ENCODE data around the gene C6orf58.
"Not testable (repeated sequence)": the region's sequence is repeated elsewhere in the genome, so short reads cannot be mapped to it uniquely, and the experiment has no call there.

Gene C6orf58

DNA sequence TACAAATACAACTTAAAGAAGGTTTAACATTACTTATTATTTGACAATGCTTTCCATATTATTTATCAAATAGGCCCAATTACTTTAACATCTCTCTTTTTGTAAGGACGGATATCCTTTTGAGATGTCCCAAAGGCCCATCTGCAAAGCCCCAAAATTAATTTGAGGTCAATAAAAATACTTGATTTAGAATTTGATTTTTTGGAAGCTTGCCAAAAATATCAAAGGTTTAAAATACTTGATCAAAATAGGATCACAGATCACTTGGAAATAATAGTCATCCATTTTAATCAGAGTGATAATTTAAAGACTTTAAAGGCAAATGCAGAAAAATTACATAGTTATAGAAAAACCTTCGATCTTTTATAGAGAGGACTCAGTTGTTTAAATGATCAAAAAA is 8.1 kb downstream of the C6orf58 start:
- TF ChIP-seq, protein P1, sequence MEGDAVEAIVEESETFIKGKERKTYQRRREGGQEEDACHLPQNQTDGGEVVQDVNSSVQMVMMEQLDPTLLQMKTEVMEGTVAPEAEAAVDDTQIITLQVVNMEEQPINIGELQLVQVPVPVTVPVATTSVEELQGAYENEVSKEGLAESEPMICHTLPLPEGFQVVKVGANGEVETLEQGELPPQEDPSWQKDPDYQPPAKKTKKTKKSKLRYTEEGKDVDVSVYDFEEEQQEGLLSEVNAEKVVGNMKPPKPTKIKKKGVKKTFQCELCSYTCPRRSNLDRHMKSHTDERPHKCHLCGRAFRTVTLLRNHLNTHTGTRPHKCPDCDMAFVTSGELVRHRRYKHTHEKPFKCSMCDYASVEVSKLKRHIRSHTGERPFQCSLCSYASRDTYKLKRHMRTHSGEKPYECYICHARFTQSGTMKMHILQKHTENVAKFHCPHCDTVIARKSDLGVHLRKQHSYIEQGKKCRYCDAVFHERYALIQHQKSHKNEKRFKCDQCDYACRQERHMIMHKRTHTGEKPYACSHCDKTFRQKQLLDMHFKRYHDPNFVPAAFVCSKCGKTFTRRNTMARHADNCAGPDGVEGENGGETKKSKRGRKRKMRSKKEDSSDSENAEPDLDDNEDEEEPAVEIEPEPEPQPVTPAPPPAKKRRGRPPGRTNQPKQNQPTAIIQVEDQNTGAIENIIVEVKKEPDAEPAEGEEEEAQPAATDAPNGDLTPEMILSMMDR (IDR thresholded peaks at IDR 0.05; ENCODE audit: low read depth, low read length): no peak
- H3K4me3 ChIP-seq (replicated peaks in 1 of 2; ENCODE audit: low read depth in 2 of 2, low read length in 2 of 2): no peak overlapping the region

DNA sequence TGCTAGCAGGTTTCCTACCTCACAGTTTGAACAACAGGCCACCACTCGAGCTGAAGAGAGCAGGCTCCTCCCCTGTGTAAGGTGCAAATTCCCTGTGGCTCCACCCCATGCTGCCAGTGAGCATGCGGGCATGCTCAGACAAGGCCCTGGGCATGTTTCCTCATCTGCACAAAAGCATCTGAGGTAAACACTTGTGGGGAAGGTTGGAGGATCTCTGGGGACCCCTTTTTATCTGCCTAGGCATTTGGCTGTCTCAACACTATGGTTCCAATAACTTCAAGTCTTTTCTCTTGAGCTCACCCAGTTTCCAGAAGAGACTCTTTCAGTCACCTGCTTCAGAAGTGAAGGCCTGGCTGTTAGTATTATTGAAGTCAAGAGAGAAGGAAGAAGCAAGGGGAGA is 9.4 kb downstream of the C6orf58 start:
- TF ChIP-seq, protein P1 (IDR thresholded peaks at IDR 0.05; ENCODE audit: low read depth, low read length): no peak
- no peak for DNase-seq (ENCODE audit: low read depth in 2 of 2)
- H3K4me3 ChIP-seq (replicated peaks in 1 of 2; ENCODE audit: low read depth in 2 of 2, low read length in 2 of 2): no peak overlapping the region

More for the DNA sequence above, 8.1 kb downstream of the C6orf58 start:
- DNase-seq (ENCODE audit: low read depth in 2 of 2): no peak

DNA sequence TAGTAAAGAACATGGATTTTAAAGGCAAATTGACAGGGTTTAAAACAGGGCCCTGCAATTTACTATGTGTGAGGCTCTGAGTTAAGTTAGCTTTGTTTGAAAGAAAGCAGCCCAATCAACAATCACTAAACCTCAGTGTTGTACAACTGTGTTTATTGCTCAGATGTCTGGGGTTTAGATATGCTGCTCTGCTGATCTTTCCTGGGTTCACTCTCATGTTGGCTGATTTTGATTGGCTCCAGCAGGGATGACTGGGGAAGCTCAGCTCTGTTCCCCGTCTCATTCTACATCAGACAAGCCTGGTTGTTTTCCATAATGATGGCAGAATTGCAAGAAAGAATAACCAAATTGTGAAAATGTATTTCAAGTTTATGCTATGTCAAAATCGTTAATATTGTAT is 10.9 kb downstream of the C6orf58 start:
- H3K4me3 ChIP-seq (replicated peaks in 1 of 2; ENCODE audit: low read depth in 2 of 2, low read length in 2 of 2): no peak overlapping the region
- no peak for DNase-seq (ENCODE audit: low read depth in 2 of 2)
- TF ChIP-seq, protein P1 (IDR thresholded peaks at IDR 0.05; ENCODE audit: low read depth, low read length): no peak

DNA sequence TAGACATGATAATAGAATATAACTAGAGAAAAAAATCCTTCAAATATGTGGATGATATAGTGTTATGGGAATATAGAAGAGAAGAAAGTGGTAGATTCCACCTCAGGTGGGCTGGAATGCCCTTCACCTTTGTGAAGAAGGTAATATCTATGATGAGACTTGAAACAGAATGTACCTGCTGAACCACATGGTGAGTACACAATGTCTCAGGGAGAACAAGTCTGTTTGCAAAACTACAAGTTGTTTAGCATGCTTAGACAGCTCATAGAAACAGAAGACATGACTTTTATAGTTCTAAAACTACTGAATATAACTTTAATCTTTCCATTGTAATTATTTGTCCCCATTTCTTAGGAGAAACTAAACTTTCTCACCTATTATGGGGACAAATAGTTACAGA is 12.2 kb downstream of the C6orf58 start:
- no peak for DNase-seq (ENCODE audit: low read depth in 2 of 2)
- TF ChIP-seq, protein P1 (IDR thresholded peaks at IDR 0.05; ENCODE audit: low read depth, low read length): no peak
- no peak overlapping the region for H3K4me3 ChIP-seq (replicated peaks in 1 of 2; ENCODE audit: low read depth in 2 of 2, low read length in 2 of 2)

DNA sequence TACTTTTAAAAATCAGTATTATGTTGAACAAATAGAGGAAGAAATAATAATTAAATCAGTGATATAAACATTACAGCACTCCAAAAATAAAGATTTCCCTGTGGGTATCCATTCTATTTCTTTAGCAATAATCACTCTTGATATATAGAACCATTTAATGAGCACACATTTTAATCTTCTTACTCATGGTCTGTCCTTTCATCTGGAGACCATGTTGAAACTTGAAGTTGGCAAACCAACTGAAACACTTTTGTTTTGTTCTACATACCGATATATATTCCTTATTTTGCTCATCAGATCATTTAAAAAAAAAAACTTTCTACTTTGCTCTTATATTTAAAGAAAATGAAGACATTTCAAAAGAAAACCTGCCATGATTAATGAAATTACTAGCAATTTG is 13.4 kb downstream of the C6orf58 start:
- no peak overlapping the region for H3K4me3 ChIP-seq (replicated peaks in 1 of 2; ENCODE audit: low read depth in 2 of 2, low read length in 2 of 2)
- no peak for DNase-seq (ENCODE audit: low read depth in 2 of 2)
- TF ChIP-seq, protein P1 (IDR thresholded peaks at IDR 0.05; ENCODE audit: low read depth, low read length): no peak

DNA sequence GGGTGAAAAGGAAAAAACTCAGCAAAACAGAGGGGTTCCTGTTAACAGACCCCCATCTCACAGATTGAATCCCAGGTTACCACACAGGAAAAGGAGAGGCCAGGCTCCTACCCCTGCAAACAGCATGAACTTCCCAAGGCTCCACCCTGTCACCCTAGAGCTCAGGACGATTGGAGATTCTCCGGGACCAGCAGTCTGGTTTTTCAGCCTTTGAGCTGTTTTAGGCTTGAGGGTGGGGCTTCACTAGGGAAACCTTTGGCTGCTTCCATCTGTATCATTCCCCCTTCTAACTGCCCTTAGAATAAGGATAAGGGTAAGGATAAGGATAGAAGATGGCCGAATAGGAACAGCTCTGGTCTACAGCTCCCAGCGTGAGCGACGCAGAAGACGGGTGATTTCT is 16.0 kb downstream of the C6orf58 start:
- H3K4me3 ChIP-seq (replicated peaks in 1 of 2; ENCODE audit: low read depth in 2 of 2, low read length in 2 of 2): no peak overlapping the region
- no peak for DNase-seq (ENCODE audit: low read depth in 2 of 2)
- TF ChIP-seq, protein P1 (IDR thresholded peaks at IDR 0.05; ENCODE audit: low read depth, low read length): no peak

DNA sequence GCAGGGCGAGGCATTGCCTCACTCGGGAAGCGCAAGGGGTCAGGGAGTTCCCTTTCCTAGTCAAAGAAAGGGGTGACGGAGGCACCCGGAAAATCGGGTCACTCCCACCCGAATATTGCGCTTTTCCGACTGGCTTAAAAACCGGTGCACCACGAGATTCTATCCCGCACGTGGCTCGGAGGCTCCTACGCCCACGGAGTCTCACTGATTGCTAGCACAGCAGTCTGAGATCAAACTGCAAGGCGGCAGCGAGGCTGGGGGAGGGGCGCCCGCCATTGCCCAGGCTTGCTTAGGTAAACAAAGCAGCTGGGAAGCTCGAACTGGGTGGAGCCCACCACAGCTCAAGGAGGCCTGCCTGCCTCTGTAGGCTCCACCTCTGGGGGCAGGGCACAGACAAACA is 16.5 kb downstream of the C6orf58 start:
- H3K4me3 ChIP-seq (replicated peaks in 1 of 2; ENCODE audit: low read depth in 2 of 2, low read length in 2 of 2): not testable (repeated sequence)

More for the DNA sequence above, 16.5 kb downstream of the C6orf58 start:
- not testable (repeated sequence) for DNase-seq (ENCODE audit: low read depth in 2 of 2)

Measured in cardiac fibroblast (primary cell).